SH-SY5Y (cell line): ENCODE results near the gene PRUNE2.

Experiments
- GATA2 ChIP-seq: IDR thresholded peaks from 2 replicates; pipeline ENCODE4 v1.6.1; 2011; ENCODE audit warnings: mild to moderate bottlenecking, low read depth, low read length
- GATA3 ChIP-seq: IDR thresholded peaks from 2 replicates; pipeline ENCODE4 v1.6.1; 2011; ENCODE audit warnings: low read depth, mild to moderate bottlenecking, low read length, moderate library complexity

- TF ChIP-seq GATA2 = no peak
- TF ChIP-seq GATA3 = no peak
Observed at GRCh38 chr9:76852026-76852425, 53.9 kb downstream of the PRUNE2 start.
